HK-2 (cell line): ENCODE results near the gene HIVEP2.

ENCODE experiments used
- DNase-seq: peaks from one replicate; pipeline ENCODE4 v3.0.0-alpha.2; 2018; ENCODE audit not compliant: unreplicated experiment

Gene HIVEP2

DNA sequence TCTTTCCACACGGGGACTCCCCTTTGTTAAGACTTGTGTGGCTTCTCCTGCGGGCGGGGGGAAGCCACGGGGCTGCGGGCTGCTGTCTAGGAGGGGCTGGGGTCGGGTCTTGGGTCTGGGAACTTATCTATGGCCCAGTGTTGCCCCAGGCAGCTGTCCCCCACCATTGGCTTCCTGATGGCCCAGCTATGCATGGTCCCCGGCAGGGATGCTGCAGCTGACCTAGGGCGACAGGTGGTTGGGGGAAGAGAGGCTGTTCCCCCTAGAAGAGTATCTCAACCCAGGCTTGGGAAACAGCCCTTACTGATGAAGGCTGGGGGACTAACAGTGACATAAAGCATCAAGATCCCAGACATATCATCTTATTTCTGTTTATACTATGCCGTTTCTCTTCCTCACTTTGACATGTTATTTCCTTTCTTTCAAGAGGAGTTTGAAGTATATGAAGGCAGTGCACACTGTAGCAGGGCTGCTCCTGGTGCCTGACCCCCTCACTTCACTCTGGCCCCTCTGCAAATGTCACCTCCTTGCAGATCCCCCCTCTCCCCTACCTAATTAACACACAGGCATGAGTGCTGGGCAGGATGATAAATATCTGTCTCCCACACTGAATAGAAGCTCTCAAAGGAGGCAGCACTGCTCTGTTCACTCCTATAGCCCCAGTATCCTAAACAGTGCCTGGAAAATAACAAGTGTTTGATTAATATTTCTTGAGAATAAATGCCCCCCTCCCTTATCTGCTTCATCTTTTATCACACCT, 87.0 kb downstream of the HIVEP2 start:
- DNase-seq: no peak

DNA sequence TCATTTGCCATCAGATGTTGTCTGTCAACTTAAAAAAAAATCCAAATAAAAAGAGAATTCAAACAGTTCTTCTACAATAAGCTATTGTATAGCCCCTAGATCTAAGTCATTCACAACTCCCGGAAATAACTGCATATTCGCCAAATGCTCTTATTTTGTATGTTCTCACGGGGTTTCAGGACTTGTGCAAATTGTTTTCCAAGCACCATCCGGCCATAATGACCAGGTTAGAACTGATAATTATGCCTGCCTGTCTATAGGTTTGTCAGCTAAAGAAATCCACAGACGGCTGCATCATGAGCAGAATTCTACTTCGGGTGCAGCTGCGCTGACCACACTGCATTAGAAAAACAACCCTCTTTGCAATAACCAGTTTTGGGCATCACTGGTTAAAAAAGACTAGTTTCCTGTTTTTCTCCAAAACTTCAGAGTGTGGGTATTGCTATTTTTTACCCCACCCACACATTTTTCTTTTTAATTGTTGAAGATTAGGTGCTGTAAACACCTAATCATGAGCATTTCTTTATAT, 87.7 kb downstream of the HIVEP2 start:
- no peak for DNase-seq

DNA sequence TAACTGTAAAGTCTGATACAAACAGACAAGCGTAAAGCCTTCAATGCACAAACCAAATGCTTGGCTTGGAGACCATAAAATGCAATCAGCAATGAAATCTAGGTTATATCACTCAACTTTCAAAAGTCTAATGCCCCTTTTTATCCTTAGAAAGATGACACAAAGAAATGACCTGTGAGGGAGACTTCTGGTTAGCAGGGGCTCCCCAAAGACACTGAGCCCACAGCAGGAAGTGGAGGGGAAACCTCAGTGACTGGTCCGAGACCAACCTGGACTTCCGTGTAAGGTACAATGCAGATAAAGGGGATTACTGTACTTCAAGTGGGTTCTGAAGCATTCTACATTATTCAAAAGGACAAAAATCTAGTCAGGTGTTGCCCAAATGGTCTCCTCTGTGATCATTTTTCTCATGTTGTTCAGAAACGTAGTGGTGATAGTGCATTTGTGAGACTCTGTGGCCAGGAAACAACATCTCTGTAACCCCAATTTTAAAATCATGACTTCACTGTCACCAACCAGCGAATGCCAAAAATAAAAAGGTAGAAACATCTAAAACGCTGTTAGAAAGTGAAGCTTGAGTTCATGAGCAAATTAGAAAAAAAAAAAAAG, 88.2 kb downstream of the HIVEP2 start:
- no peak for DNase-seq

- no peak for DNase-seq
Measured at GRCh38 chr6:142855893-142856623, 88.9 kb downstream of the HIVEP2 start.

DNA sequence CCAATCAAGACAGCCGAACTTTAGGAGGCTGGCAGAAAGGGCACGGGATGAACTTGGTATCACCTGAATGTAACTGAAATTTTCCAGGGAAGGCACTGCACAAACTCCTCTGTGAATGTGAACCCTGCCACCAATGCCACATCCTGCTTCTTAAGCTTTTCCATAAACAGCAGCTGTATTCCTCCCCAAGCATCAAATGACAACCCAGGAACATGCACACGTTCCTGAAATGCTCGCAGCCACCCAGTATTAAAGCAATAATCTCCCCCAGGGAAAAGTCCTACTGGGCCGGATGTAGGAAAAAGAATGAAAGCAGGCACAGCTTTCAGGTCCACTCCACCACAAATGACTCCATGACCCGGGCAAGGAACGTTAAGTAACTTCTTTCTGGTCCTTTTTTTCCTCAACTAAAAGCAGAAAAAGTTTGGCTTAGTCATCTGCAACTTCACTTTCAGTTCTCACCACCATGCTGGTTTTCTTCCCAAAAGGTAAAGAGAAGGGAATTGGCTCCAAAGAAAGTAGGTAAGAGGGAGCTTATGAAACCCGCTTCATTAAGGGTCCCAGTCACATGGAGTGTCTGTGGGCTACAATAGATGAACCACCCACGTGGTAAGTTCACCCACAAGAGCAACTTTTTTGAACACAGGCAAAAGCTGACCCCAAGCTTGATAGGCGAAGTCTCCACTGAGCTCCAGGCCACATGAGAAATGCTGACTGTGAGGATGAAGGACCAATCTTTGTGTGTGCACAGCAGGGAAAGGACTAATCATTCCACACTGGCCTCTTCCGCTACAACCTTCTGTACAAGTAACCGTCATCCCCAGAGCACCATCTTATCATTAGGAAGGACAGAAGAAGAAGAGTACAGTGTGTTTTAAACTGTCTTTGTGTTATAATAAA, 90.1 kb downstream of the HIVEP2 start:
- DNase-seq: no peak

- DNase-seq: no peak
Measured at GRCh38 chr6:142853244-142854180, 91.5 kb downstream of the HIVEP2 start.

DNA sequence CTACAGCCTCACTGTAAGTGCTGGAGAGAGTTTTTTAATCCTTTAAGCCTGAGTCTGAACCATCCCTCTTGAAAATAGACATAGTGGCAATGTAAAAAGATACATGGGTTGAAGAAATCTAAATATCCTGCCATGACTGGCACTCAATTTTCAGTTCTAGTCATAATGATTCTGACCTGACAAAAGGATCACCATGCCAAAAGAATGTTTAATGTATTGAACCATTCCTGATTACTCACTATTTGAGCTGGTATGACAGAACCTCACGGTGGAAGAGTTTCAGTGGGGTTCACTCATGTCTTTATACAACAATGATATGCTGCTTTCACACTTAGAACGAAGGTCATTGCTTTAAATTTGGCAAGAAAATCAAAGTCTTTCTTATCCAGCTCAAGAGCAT, 93.4 kb downstream of the HIVEP2 start:
- DNase-seq: no peak

- no peak for DNase-seq
Measured at GRCh38 chr6:142850679-142851423, 94.1 kb downstream of the HIVEP2 start.

- DNase-seq: no peak
Measured at GRCh38 chr6:142848976-142849375, 96.0 kb downstream of the HIVEP2 start.

DNA sequence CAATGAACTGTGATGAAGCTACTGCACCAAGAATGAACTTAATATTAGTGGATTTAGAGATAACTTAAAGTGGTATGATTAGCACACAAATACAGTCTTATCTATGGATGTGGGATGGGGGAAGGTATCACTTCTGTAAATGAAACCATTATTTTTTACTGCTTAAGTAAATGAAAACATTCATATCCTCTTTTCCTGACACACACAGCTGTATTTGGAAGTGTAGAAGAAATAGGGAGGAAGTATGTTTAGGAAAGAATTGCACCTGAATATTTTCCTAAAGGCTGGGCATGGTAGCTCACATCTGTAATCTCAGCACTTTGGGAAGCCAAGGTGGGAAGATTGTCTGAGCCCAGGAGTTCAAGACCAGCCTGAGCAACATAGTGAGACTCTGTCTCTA, 96.8 kb downstream of the HIVEP2 start:
- no peak for DNase-seq

- DNase-seq: peak; percentile 71
Measured at GRCh38 chr6:142846883-142847287, 98.1 kb downstream of the HIVEP2 start.

DNA sequence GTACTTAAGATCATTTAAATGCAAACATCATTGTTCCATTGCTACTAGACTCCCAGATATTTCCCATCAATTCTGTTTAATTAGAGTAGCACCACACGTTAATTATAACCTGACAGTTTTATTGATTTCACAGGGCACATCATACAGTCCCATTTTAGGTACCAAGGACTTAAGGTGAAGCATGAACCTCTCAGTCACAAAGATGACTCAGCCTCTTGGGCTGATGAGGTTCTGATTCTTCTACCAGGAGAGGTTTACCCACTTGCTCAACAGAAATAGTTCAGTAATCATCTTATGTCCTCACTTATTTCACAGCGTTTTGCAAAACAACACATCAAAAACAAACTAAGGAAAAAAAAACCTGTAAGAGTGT, 98.5 kb downstream of the HIVEP2 start:
- DNase-seq: no peak

DNA sequence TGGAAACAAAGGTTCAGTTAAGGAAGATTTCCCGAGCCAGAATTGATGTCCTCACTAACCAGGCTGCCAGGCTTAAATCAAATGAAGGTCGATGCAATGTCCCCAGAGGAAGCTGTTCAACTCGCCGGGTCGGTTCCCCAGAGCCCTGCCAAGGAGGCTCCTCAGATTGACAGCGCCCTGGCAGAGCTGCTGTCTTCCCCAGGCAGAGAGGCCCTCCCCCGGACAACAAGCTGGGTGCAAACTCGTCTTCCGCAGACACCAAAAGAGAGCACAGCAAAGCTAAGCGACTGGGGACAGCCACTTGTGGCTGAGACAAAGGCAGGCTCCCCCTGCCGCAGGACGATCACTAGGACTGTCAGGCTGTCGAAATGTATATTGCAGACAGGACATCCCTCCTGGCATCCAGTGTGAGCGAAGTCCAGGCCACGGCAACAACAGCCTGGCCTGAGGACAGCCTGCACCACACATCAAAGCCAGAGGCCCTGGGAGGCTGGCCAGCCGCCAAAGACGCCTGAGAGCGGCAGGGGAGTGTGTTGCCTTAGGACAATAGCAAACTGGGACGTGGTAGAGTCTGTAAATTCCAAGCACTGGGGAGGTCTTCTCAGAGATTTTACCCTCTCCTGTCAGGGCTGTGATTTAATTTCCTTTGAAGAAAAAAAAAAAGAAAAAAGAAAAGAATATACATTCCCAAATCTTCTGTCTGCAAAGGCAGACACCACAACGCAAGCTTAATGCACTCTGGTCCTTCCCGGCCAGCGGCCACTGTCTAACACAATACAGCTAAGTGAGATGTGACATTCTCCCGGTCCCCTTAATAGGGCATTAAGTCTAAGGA, 99.1 kb downstream of the HIVEP2 start:
- DNase-seq: peak; percentile 78

GRCh38 chr6:142845143-142845571, 99.8 kb downstream of the HIVEP2 start:
- no peak for DNase-seq

GRCh38 chr6:142844065-142844755, 100.8 kb downstream of the HIVEP2 start:
- DNase-seq: no peak

GRCh38 chr6:142843361-142843760, 101.6 kb downstream of the HIVEP2 start:
- no peak for DNase-seq

DNA sequence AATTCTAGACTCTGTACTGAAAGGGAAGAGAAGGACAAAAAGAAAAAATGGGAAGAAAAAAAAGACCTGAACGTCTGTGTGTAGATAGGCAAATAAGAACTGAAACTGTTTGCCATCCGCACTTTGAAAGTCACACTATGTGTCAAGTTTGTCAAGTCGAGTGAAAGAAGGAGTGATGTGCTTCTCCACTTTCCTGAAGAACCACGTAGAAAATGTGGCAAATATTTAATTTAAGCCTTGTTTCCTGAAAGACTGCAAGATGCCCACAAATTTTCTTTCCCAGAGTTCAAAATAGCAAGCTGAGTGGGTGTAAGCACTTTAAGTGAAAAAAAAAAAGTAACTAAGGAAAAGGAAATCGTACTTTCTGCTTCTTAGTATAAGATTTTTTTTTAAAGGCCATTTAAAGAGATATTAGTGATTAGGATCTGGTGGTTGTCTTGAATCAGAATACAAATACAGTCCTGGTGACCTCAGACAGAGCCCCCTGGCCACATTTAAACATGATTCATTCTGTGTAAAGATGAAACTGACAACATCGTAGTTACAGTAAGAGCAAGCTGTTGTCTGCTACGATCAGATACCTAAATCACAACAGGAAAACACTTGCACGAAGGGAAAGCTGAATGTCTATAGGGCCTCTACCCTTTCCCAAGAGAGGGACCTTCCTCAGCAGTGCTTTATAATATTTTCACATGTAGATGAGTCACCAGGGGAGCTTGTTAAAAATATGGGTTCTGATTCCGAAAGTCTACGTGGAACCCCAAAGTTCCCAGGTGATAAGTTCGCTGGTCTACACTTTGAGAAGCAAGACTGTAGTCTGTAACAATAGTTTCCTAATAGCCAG, 102.3 kb downstream of the HIVEP2 start:
- no peak for DNase-seq
